ENCODE results near the gene AICDA. TPM values are rescaled to one million over a fixed set of nuclear protein-coding genes. Genes with fewer than 3 reads are reported as not detected.

AICDA gene
- total RNA-seq, 2 experiments from 2014 or later: not detected

- peaks cover 5% of the 10 kb centered on the region for H3K27me3 Mint-ChIP-seq
- H3K4me3 Mint-ChIP-seq: no peak overlapping the region
- peaks cover 11% of the 10 kb centered on the region for H3K9me3 Mint-ChIP-seq
- no peak for ATAC-seq (ENCODE audit: low read depth)
- no peak for DNase-seq
- no peak overlapping the region for H3K27ac Mint-ChIP-seq
- H3K4me1 Mint-ChIP-seq: no peaks in the 10 kb centered on the region
- POLR2A ChIA-PET: no interaction called here
- H3K36me3 Mint-ChIP-seq: peaks cover 2% of the 10 kb centered on the region
Observed at GRCh38 chr12:8563356-8563755, 49.3 kb downstream of the AICDA start.

- POLR2A ChIA-PET: no interaction called here
- ATAC-seq (ENCODE audit: low read depth) (no peak), DNase-seq (no peak)
- Mint-ChIP-seq H3K4me3 (no peak overlapping the region), H3K27me3 (peaks cover 5% of the 10 kb centered on the region), H3K9me3 (peaks cover 9% of the 10 kb centered on the region), H3K36me3 (peaks cover 2% of the 10 kb centered on the region), H3K4me1 (no peaks in the 10 kb centered on the region), H3K27ac (no peak overlapping the region)
Observed at GRCh38 chr12:8562310-8562709, 50.3 kb downstream of the AICDA start.

- no peak for ATAC-seq (ENCODE audit: low read depth)
- H3K27ac Mint-ChIP-seq: no peak overlapping the region
- H3K27me3 Mint-ChIP-seq: peaks cover 5% of the 10 kb centered on the region
- peaks cover 2% of the 10 kb centered on the region for H3K36me3 Mint-ChIP-seq
- POLR2A ChIA-PET: no interaction called here
- no peak overlapping the region for H3K4me3 Mint-ChIP-seq
- no peak for DNase-seq
- H3K9me3 Mint-ChIP-seq: peaks cover 7% of the 10 kb centered on the region
- peaks cover 4% of the 10 kb centered on the region for H3K4me1 Mint-ChIP-seq
Observed at GRCh38 chr12:8561011-8561410, 51.6 kb downstream of the AICDA start.

GRCh38 chr12:8559676-8560075 is 53.0 kb downstream of the AICDA start:
- ATAC-seq (ENCODE audit: low read depth) (no peak), DNase-seq (no peak)
- Mint-ChIP-seq H3K4me3 (no peak overlapping the region), H3K27me3 (no peaks in the 10 kb centered on the region), H3K27ac (no peak overlapping the region), H3K4me1 (peaks cover 5% of the 10 kb centered on the region), H3K9me3 (peaks cover 7% of the 10 kb centered on the region), H3K36me3 (peaks cover 2% of the 10 kb centered on the region)
- POLR2A ChIA-PET: no interaction called here

GRCh38 chr12:8556531-8557097 is 56.0 kb downstream of the AICDA start:
- ATAC-seq (ENCODE audit: low read depth): no peak
- peaks cover 5% of the 10 kb centered on the region for H3K4me1 Mint-ChIP-seq
- no peaks in the 10 kb centered on the region for H3K36me3 Mint-ChIP-seq
- H3K4me3 Mint-ChIP-seq: no peak overlapping the region
- DNase-seq: no peak
- peaks cover 3% of the 10 kb centered on the region for H3K9me3 Mint-ChIP-seq
- H3K27ac Mint-ChIP-seq: no peak overlapping the region
- peaks cover 2% of the 10 kb centered on the region for H3K27me3 Mint-ChIP-seq
- POLR2A ChIA-PET: no interaction called here

- no peak for DNase-seq
- H3K4me3 Mint-ChIP-seq: no peak overlapping the region
- peaks cover 2% of the 10 kb centered on the region for H3K27me3 Mint-ChIP-seq
- POLR2A ChIA-PET: no interaction called here
- peaks cover 1% of the 10 kb centered on the region for H3K9me3 Mint-ChIP-seq
- no peak for ATAC-seq (ENCODE audit: low read depth)
- H3K36me3 Mint-ChIP-seq: no peaks in the 10 kb centered on the region
- H3K27ac Mint-ChIP-seq: no peak overlapping the region
- H3K4me1 Mint-ChIP-seq: peaks cover 5% of the 10 kb centered on the region
Observed at GRCh38 chr12:8554451-8555195, 58.0 kb downstream of the AICDA start.

- H3K36me3 Mint-ChIP-seq: no peaks in the 10 kb centered on the region
- H3K27ac Mint-ChIP-seq: no peak overlapping the region
- POLR2A ChIA-PET: no interaction called here
- H3K4me1 Mint-ChIP-seq: peaks cover 7% of the 10 kb centered on the region
- no peak overlapping the region for H3K4me3 Mint-ChIP-seq
- H3K9me3 Mint-ChIP-seq: peaks cover 1% of the 10 kb centered on the region
- DNase-seq (no peak), ATAC-seq (ENCODE audit: low read depth) (no peak)
- H3K27me3 Mint-ChIP-seq: peaks cover 4% of the 10 kb centered on the region
Observed at GRCh38 chr12:8553088-8553627, 59.5 kb downstream of the AICDA start.

Other genes starting within 250 kb of the AICDA start
- gene CLEC6A, start 156.9 kb downstream of the AICDA start, total RNA-seq: not detected
- not detected for gene CLEC4D, start 99.4 kb downstream of the AICDA start, total RNA-seq
- gene CLEC4E, start 72.0 kb downstream of the AICDA start, total RNA-seq: not detected
- not detected for gene MFAP5, start 50.0 kb upstream of the AICDA start, total RNA-seq
- 10 to 100 TPM; 15.5 to 17.9 TPM for gene RIMKLB, start 85.1 kb upstream of the AICDA start, total RNA-seq
- not detected for gene A2ML1, start 209.8 kb upstream of the AICDA start, total RNA-seq

All from activated naive CD8-positive, alpha-beta T cell treated with anti-CD3 and anti-CD28 coated beads, Interleukin-2, amount 10 ng/mL, durations not matched to agents 7 days and 5 days (primary cell).